Osteocyte (in vitro differentiated cells): ENCODE measurements around the gene MAMDC2. TPM values are rescaled to one million over a fixed set of nuclear protein-coding genes. Genes with fewer than 3 reads are reported as not detected.

Experiments used
- DNase-seq: peaks from one replicate; pipeline ENCODE4 v3.0.0; 2021; ENCODE audit warnings: mixed read lengths; ENCODE audit not compliant: unreplicated experiment; ENCODE audit errors: extremely low spot score
- H3K27ac Mint-ChIP-seq: one replicate; pipeline ENCODE4 v1.8.0; 2021; ENCODE audit warnings: mild to moderate bottlenecking, mixed read lengths; ENCODE audit not compliant: unreplicated experiment
- H3K27me3 Mint-ChIP-seq: one replicate; pipeline ENCODE4 v1.8.0; 2021; ENCODE audit warnings: mixed read lengths; ENCODE audit not compliant: unreplicated experiment
- H3K36me3 Mint-ChIP-seq: one replicate; pipeline ENCODE4 v1.8.0; 2021; ENCODE audit warnings: mixed read lengths; ENCODE audit not compliant: unreplicated experiment
- H3K4me1 Mint-ChIP-seq: one replicate; pipeline ENCODE4 v1.8.0; 2021; ENCODE audit warnings: mixed read lengths; ENCODE audit not compliant: unreplicated experiment
- H3K4me3 Mint-ChIP-seq: one replicate; pipeline ENCODE4 v1.8.0; 2021; ENCODE audit warnings: mild to moderate bottlenecking, moderate library complexity, mixed read lengths; ENCODE audit not compliant: unreplicated experiment
- H3K9me3 Mint-ChIP-seq: one replicate; pipeline ENCODE4 v1.8.0; 2021; ENCODE audit warnings: mixed read lengths; ENCODE audit not compliant: unreplicated experiment
- total RNA-seq: library from RNA; stranded (reverse); gene quantifications from 2 replicates; pipeline ENCODE4 v1.2.1, GENCODE V29; 2021
- TF ChIP-seq, protein P1 (sequence below): fragments of 200-600 bp; sonication (generic); IDR thresholded peaks from 2 replicates; pipeline ENCODE4 v1.5.0; 2021; ENCODE audit warnings: antibody characterized with exemption, mild to moderate bottlenecking, moderate library complexity

Gene MAMDC2
- total RNA-seq, 1 donor from 2014 or later = 11.3 TPM

DNA sequence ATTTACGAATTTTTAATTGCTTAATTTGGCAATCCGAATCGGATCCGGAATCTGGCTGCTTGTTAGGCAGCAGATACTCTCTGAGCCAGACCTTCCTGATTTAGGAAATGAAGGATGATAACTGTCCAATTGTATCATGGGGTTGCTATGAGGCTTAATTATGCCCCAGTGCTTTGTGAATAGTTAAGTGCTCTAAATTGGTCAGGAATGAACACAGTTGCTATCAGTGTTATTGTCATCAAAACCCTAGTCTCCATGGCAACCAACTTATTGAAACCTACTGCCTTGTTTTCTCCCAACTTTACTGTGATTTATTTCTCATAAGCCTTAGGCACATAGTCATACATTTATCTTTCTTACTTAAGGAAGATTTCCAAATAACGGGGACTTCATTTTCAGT is 47.9 kb downstream of the MAMDC2 start:
- TF ChIP-seq, protein P1, sequence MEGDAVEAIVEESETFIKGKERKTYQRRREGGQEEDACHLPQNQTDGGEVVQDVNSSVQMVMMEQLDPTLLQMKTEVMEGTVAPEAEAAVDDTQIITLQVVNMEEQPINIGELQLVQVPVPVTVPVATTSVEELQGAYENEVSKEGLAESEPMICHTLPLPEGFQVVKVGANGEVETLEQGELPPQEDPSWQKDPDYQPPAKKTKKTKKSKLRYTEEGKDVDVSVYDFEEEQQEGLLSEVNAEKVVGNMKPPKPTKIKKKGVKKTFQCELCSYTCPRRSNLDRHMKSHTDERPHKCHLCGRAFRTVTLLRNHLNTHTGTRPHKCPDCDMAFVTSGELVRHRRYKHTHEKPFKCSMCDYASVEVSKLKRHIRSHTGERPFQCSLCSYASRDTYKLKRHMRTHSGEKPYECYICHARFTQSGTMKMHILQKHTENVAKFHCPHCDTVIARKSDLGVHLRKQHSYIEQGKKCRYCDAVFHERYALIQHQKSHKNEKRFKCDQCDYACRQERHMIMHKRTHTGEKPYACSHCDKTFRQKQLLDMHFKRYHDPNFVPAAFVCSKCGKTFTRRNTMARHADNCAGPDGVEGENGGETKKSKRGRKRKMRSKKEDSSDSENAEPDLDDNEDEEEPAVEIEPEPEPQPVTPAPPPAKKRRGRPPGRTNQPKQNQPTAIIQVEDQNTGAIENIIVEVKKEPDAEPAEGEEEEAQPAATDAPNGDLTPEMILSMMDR = no peak

DNA sequence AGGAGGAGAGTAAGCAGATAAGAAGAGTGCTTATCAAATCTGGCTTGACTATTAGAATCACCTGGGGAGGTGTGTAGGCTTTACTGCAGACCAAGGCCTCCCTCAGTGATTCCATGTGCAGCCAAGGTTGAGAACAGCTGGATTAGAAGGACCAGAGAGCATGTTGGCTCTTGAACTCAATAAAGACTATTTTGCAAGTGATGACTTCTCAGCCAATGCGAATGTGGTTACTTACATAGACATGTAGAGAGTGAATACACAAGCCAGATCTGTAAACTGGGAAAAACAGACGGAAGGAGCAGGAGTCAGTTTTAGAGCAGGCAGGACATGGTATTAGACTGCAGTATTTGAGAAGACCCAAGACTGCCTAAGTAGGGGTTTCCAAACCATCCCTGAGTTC is 48.5 kb downstream of the MAMDC2 start:
- Mint-ChIP-seq H3K4me1 (peaks cover 8% of the 10 kb centered on the region), H3K9me3 (no peaks in the 10 kb centered on the region), H3K27me3 (no peaks in the 10 kb centered on the region), H3K27ac (no peak overlapping the region), H3K36me3 (no peaks in the 10 kb centered on the region), H3K4me3 (no peak overlapping the region)
- DNase-seq = no peak
- TF ChIP-seq, protein P1 = no peak

More for the DNA sequence above, 47.9 kb downstream of the MAMDC2 start:
- no peaks in the 10 kb centered on the region for H3K9me3 Mint-ChIP-seq
- no peak overlapping the region for H3K4me3 Mint-ChIP-seq
- H3K27me3 Mint-ChIP-seq = no peaks in the 10 kb centered on the region
- H3K27ac Mint-ChIP-seq = no peak overlapping the region
- peaks cover 9% of the 10 kb centered on the region for H3K4me1 Mint-ChIP-seq
- no peaks in the 10 kb centered on the region for H3K36me3 Mint-ChIP-seq
- DNase-seq = no peak

DNA sequence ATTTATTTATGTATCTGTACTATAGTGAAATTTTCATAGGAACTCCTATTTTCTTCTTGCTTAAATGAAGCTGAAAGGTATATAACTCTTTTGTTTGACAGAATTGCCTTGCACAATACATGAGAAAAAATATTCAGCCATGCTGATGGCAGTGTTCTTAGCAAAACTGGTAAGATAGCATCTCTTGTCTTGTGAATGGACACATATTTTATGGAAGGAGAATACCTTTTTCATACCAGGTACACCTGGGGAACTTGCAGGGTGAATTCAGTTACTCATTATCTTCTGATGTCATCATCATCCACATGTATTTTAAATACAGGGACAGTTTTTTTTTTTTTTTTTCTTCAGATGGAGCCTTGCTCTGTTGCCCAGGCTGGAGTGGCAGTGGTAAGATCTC is 49.4 kb downstream of the MAMDC2 start:
- TF ChIP-seq, protein P1 = no peak
- no peaks in the 10 kb centered on the region for H3K9me3 Mint-ChIP-seq
- H3K27ac Mint-ChIP-seq = no peak overlapping the region
- no peaks in the 10 kb centered on the region for H3K36me3 Mint-ChIP-seq
- peaks cover 8% of the 10 kb centered on the region for H3K4me1 Mint-ChIP-seq
- no peak overlapping the region for H3K4me3 Mint-ChIP-seq
- H3K27me3 Mint-ChIP-seq = no peaks in the 10 kb centered on the region
- DNase-seq = no peak

DNA sequence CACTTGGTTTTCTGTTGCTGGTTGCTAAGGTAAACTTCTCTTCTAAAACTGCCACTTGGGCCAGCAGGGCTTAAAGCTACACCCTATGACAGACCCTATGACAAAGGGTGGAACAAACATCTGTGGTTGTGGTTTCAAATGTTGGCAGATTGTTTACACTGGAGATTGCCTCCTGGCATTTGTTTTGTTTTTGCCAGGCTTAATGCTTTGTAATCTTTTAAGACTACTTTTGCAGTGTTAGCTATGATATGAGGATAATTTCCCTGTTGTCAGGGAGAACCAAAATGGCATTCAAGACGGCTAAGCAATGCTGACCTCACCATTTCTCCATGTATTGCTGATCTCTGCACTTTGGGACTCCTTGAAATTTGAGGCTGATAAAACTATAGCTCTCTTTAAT is 50.3 kb downstream of the MAMDC2 start:
- peak overlapping the region; percentile 55 for H3K27ac Mint-ChIP-seq
- peaks cover 8% of the 10 kb centered on the region for H3K4me1 Mint-ChIP-seq

DNA sequence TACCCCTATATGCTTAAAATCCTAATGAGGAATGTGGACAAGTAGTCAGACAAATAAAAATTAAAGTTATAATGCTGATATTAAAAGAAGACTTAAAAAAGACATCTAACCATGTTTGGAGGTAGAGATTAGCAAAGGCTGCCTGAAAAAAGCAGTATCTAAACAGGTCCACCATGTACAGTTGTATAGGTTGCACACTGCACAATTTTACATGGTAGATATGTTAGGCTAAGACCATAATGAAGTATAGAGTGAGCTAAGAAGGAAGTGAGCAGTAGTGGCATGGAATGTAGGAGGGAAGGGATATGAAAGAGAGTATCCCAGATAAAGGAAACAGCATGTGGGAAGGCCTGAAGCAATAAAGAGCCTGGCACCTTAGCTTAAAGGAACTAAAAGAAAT is 51.1 kb downstream of the MAMDC2 start:
- H3K4me1 Mint-ChIP-seq = peaks cover 8% of the 10 kb centered on the region
- DNase-seq = no peak
- TF ChIP-seq, protein P1 = no peak
- H3K27ac Mint-ChIP-seq = no peak overlapping the region
- H3K27me3 Mint-ChIP-seq = no peaks in the 10 kb centered on the region
- no peaks in the 10 kb centered on the region for H3K9me3 Mint-ChIP-seq
- H3K4me3 Mint-ChIP-seq = no peak overlapping the region
- no peaks in the 10 kb centered on the region for H3K36me3 Mint-ChIP-seq

More for the DNA sequence above, 50.3 kb downstream of the MAMDC2 start:
- Mint-ChIP-seq H3K36me3 (no peaks in the 10 kb centered on the region), H3K4me3 (no peak overlapping the region), H3K9me3 (no peaks in the 10 kb centered on the region), H3K27me3 (no peaks in the 10 kb centered on the region)
- TF ChIP-seq, protein P1 = no peak
- no peak for DNase-seq
